ENCODE measurements around the gene PLCH1. TPM values are rescaled to one million over a fixed set of nuclear protein-coding genes. Genes with fewer than 3 reads are reported as not detected.

Gene PLCH1
- total and polyA plus RNA-seq, 2 of the 13 experiments (the other 11 are each of a cell fraction or from before 2014, with no cell fraction given): 2.0 to 3.0 TPM

DNA sequence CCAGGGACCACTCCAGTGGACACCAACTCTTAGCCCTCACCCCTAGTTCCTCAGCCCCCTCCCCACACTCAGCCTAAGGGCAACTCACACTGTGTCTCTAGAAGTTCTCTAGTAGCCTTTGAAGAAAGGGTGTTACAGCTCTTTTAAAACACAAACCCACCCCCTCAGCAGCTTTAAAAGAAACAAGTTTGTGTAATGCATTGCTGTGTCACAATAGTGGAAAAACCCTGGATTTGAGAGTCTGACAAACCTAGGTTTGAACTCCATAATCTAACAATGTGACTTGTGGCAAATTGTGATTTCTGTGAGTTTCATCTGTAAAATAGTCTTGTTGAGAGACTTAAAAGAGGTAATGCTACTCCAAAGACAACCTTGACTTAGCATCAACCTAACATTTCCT is 54.0 kb downstream of the PLCH1 start (continued):
- TF ChIP-seq ZNF333 (CRISPR knock-in tag; IDR thresholded peaks at IDR 0.05; ENCODE audit: borderline replicate concordance) (no peak), REPIN1 (CRISPR knock-in tag; IDR thresholded peaks at IDR 0.05; ENCODE audit: borderline replicate concordance, low read depth) (no peak)

GRCh38 chr3:155688481-155688880 is 56.4 kb downstream of the PLCH1 start:
- no peaks in the 10 kb centered on the region for H3K9me3 ChIP-seq (ENCODE audit: low read length)
- no peak for TF ChIP-seq ELF3 (CRISPR knock-in tag; IDR thresholded peaks at IDR 0.05)
- TF ChIP-seq DZIP1 (CRISPR knock-in tag; IDR thresholded peaks at IDR 0.05): no peak
- TF ChIP-seq, protein P1, sequence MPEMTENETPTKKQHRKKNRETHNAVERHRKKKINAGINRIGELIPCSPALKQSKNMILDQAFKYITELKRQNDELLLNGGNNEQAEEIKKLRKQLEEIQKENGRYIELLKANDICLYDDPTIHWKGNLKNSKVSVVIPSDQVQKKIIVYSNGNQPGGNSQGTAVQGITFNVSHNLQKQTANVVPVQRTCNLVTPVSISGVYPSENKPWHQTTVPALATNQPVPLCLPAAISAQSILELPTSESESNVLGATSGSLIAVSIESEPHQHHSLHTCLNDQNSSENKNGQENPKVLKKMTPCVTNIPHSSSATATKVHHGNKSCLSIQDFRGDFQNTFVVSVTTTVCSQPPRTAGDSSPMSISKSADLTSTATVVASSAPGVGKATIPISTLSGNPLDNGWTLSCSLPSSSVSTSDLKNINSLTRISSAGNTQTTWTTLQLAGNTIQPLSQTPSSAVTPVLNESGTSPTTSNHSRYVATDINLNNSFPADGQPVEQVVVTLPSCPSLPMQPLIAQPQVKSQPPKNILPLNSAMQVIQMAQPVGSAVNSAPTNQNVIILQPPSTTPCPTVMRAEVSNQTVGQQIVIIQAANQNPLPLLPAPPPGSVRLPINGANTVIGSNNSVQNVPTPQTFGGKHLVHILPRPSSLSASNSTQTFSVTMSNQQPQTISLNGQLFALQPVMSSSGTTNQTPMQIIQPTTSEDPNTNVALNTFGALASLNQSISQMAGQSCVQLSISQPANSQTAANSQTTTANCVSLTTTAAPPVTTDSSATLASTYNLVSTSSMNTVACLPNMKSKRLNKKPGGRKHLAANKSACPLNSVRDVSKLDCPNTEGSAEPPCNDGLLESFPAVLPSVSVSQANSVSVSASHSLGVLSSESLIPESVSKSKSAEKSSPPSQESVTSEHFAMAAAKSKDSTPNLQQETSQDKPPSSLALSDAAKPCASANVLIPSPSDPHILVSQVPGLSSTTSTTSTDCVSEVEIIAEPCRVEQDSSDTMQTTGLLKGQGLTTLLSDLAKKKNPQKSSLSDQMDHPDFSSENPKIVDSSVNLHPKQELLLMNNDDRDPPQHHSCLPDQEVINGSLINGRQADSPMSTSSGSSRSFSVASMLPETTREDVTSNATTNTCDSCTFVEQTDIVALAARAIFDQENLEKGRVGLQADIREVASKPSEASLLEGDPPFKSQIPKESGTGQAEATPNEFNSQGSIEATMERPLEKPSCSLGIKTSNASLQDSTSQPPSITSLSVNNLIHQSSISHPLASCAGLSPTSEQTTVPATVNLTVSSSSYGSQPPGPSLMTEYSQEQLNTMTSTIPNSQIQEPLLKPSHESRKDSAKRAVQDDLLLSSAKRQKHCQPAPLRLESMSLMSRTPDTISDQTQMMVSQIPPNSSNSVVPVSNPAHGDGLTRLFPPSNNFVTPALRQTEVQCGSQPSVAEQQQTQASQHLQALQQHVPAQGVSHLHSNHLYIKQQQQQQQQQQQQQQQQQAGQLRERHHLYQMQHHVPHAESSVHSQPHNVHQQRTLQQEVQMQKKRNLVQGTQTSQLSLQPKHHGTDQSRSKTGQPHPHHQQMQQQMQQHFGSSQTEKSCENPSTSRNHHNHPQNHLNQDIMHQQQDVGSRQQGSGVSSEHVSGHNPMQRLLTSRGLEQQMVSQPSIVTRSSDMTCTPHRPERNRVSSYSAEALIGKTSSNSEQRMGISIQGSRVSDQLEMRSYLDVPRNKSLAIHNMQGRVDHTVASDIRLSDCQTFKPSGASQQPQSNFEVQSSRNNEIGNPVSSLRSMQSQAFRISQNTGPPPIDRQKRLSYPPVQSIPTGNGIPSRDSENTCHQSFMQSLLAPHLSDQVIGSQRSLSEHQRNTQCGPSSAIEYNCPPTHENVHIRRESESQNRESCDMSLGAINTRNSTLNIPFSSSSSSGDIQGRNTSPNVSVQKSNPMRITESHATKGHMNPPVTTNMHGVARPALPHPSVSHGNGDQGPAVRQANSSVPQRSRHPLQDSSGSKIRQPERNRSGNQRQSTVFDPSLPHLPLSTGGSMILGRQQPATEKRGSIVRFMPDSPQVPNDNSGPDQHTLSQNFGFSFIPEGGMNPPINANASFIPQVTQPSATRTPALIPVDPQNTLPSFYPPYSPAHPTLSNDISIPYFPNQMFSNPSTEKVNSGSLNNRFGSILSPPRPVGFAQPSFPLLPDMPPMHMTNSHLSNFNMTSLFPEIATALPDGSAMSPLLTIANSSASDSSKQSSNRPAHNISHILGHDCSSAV (CRISPR knock-in tag; IDR thresholded peaks at IDR 0.05; ENCODE audit: borderline replicate concordance): no peak
- TF ChIP-seq ZIK1 (CRISPR knock-in tag; IDR thresholded peaks at IDR 0.05; ENCODE audit: borderline replicate concordance, low read depth): no peak
- no peak for TF ChIP-seq ZNF792 (CRISPR knock-in tag; IDR thresholded peaks at IDR 0.05)
- no peaks in the 10 kb centered on the region for H4K20me1 ChIP-seq (ENCODE audit: insufficient read depth, low read length)
- H3K79me2 ChIP-seq (ENCODE audit: insufficient read depth, low read length): no peaks in the 10 kb centered on the region
- no TSS peak for BruUV-seq (replicated peaks)
- no peaks in the 10 kb centered on the region for H3K27me3 ChIP-seq (ENCODE audit: control insufficient read depth in 1 of 2, insufficient read depth in 2 of 2, low read length in 2 of 2)
- H3K4me3 ChIP-seq (replicated peaks in 1 of 3; ENCODE audit: insufficient read depth in 1 of 3, low read depth in 2 of 3, low read length in 3 of 3): no peak overlapping the region
- ChIA-PET CTCF (ENCODE audit: low intra/inter-chr PET ratio, low total read pairs) (no interaction called here), POLR2A (no interaction called here)
- no peak overlapping the region for H3K27ac ChIP-seq (ENCODE audit: extremely low read length, insufficient read depth, low read length)
- in situ Hi-C loops (cut with HindIII; ENCODE audit: extremely low pct_ligation_motif_present, low pct_unique_long_range_greater_than_20kb) (no loop called here), intact Hi-C loops (cut with micrococcal nuclease; ENCODE audit: unreplicated experiment) (no loop called here)
- FAIRE-seq (no peak), DNase-seq (ENCODE audit: low spot score) (no peak), ATAC-seq (no peak)
- H3K36me3 ChIP-seq (replicated peaks in 1 of 2; ENCODE audit: control insufficient read depth in 1 of 2, insufficient read depth in 2 of 2, low read length in 2 of 2): no peaks in the 10 kb centered on the region
- H3K4me2 ChIP-seq (ENCODE audit: low read depth, low read length): no peak overlapping the region
- no peaks in the 10 kb centered on the region for H3K4me1 ChIP-seq (ENCODE audit: insufficient read depth, low read length)
- no peak overlapping the region for H2AFZ ChIP-seq (ENCODE audit: low read length)
- H3K9ac ChIP-seq (ENCODE audit: insufficient read depth, low read depth, low read length): no peak overlapping the region
- WGBS (ENCODE audit: low lambda C conversion rate): 79% methylated on average over 3 of the region's 3 CpGs

All from HepG2 (cell line).